GM12872 (cell line): ENCODE measurements around the gene AKR1A1.

Experiments used
- CTCF ChIP-seq: IDR thresholded peaks from 3 replicates; pipeline ENCODE4 v1.5.1; 2011; ENCODE audit warnings: low read depth, mild to moderate bottlenecking, low read length, moderate library complexity; ENCODE audit not compliant: insufficient read depth

Gene AKR1A1

GRCh38 chr1:45554198-45554597 lies 3.6 kb downstream of the AKR1A1 start:
- no peak for TF ChIP-seq CTCF

DNA sequence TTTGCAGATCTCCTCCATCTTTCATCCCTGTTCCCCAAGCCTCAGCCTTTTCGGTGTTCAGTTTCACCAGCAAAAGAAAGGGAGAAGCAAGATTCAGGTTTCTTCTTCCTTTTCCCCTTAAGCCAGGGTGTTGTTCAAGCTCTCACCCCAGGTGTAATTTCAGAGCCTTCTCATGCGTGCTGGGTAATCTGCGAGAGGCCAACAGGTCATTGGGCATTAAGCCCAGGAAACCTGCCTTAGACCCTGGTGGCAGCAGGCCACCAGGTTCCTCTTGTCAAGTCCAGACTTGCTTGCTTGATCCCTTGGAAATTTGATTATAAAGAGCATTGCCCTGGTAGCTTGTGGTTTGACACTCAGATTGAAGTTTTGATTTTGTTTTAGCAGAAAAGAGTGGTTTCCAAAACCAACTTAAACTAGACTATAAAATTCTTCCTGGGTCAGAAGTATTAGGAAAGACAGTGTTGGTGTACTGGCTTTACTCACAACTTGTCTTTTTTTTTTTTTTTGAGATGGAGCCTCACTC lies 6.9 kb downstream of the AKR1A1 start:
- no peak for TF ChIP-seq CTCF

DNA sequence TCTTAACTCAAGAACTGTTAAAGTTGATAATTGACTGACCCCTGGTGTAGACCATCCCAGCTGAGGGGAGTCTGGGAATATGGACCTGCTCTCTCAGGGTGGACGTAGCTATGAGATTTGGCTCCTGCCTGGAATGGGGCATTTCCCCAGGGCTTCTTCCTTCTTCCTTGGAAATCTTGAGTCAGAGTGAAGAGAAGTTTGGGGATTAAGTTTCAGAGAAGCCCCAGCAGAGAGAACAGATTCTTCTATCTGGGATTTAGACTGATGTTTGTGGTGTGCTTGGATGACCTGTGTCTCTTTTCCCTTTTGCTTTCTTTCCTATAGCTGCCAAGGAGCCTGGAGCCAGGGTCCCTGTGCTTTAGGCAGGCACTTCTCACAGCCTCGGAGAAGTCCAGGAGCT lies 13.2 kb downstream of the AKR1A1 start:
- no peak for TF ChIP-seq CTCF

DNA sequence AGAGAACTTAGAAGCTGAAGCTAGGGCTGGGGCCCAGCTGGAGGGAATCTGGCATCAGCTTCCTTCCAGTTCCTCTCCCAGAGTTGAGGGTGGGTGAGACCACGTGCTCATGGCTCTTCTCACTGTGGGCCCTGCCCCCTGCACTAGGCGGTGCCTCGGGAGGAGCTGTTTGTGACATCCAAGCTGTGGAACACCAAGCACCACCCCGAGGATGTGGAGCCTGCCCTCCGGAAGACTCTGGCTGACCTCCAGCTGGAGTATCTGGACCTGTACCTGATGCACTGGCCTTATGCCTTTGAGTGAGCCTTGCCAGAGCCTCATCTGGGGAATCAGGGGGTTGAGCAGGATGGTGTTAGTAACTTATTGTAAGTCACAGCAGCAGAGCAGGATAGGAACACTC lies 16.1 kb downstream of the AKR1A1 start:
- TF ChIP-seq CTCF = no peak

DNA sequence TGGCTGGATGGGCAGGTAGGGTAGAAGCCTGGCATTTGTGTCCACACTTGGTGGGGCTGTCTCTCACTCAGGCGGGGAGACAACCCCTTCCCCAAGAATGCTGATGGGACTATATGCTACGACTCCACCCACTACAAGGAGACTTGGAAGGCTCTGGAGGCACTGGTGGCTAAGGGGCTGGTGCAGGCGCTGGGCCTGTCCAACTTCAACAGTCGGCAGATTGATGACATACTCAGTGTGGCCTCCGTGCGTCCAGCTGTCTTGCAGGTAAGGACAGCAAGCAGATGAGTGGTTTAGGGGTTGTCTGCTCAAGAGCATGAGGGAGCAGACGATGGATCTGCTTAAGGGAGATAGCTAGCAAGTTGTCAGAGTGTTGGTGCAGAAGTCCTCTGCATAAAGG lies 17.3 kb downstream of the AKR1A1 start:
- no peak for TF ChIP-seq CTCF

DNA sequence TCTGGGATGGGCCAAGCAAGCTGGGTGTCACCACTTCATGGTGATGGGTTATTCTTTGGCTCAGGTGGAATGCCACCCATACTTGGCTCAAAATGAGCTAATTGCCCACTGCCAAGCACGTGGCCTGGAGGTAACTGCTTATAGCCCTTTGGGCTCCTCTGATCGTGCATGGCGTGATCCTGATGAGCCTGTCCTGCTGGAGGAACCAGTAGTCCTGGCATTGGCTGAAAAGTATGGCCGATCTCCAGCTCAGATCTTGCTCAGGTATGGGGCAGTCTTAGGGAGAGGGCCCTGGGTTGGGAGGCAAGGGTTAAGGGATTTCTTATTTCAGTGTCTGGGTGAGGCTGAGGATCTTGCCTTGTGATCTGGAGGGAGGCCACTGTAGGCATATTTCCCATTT lies 17.8 kb downstream of the AKR1A1 start:
- no peak for TF ChIP-seq CTCF

DNA sequence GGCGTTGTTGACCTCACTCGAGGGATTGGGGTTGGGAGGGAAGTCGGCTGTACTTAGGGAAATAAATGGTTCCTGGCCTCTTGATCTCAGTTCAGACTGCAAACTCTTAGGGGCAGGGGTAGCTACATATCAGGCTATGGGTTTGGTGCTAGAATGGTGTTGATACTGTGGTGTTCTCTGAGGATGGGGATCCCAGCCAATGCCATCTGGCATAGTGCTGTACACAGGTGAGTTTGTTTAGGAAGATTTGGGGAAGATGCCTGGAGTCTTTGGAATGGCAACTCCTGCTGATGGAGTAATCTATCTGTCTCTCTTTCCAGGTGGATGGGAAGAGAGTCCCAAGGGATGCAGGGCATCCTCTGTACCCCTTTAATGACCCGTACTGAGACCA lies 18.9 kb downstream of the AKR1A1 start:
- TF ChIP-seq CTCF = no peak
